K562 (cell line): ENCODE measurements around the gene SNRPA. TPM values are rescaled to one million over a fixed set of nuclear protein-coding genes. Genes with fewer than 3 reads are reported as not detected.

Experiments used
- CEBPB ChIP-seq: fragments of 450-650 bp; IDR thresholded peaks from 2 replicates; pipeline ENCODE4 v1.6.1; 2016; ENCODE audit warnings: missing genetic modification characterization, missing compliant biosample characterization
- PCBP2 ChIP-seq: fragments of 200-400 bp; formaldehyde crosslinking; IDR thresholded peaks from 2 replicates; pipeline ENCODE4 v1.6.1; 2018; ENCODE audit warnings: low read length, low read depth, mild to moderate bottlenecking, moderate library complexity; ENCODE audit not compliant: poor library complexity, severe bottlenecking
- PHTF2 ChIP-seq: fragments of 250-450 bp; sonication (Bioruptor Pico); IDR thresholded peaks from 2 replicates; pipeline ENCODE4 v1.5.0; 2021; ENCODE audit warnings: mild to moderate bottlenecking
- TAF9B ChIP-seq: fragments of 450-650 bp; IDR thresholded peaks from 2 replicates; pipeline ENCODE4 v1.6.1; 2018; ENCODE audit warnings: mild to moderate bottlenecking; ENCODE audit not compliant: partially characterized antibody
- XRCC3 ChIP-seq: fragments of 450-650 bp; IDR thresholded peaks from 2 replicates; pipeline ENCODE4 v1.6.1; 2017; ENCODE audit warnings: mild to moderate bottlenecking, moderate library complexity
- ZKSCAN1 ChIP-seq: fragments of 150-350 bp; IDR thresholded peaks from 2 replicates; pipeline ENCODE4 v1.6.1; 2016; ENCODE audit warnings: low read depth, low read length
- ZNF174 ChIP-seq: fragments of 250-450 bp; sonication (Bioruptor Pico); IDR thresholded peaks from 2 replicates; pipeline ENCODE4 v1.4.0; 2020; ENCODE audit warnings: mild to moderate bottlenecking
- ZNF436 ChIP-seq: fragments of 250-450, 450-650 bp; sonication (Bioruptor Pico); formaldehyde crosslinking; IDR thresholded peaks from 2 replicates; pipeline ENCODE4 v1.7.0; 2020; ENCODE audit warnings: mild to moderate bottlenecking
- ZNF583 ChIP-seq: fragments of 250-450 bp; sonication (Bioruptor Pico); IDR thresholded peaks from 2 replicates; pipeline ENCODE4 v1.4.0; 2020
- polyA plus RNA-seq, 8 experiments: library from polyadenylated mRNA; depleted of rRNA in 4 of 8; stranded (reverse) in 5 of 8; unstranded in 3 of 8; fragments of >200 nt; fragmentation: Nextera tagmentation in 2 of 8; fragmentation: Illumina TruSeq in 1 of 8; extraction: Ambion mirVana in 2 of 8; extraction: Trizol in 1 of 8; gene quantifications; 2 replicates each; pipeline versions ENCODE4 v1.2.1 to v1.2.3, GENCODE V29; 2011 to 2014; ENCODE audit warnings: inconsistent platforms in 1 of 8, missing spikeins in 1 of 8
- total RNA-seq, 7 experiments: library from RNA; depleted of rRNA in 6 of 7; stranded (reverse); fragments of >200 nt in 6 of 7; fragmentation: Illumina TruSeq in 2 of 7; extraction: Trizol in 2 of 7; gene quantifications; 2 replicates each; pipeline versions ENCODE4 v1.2.1 to v1.2.3, GENCODE V29; 2011 to 2021; ENCODE audit warnings: low replicate concordance in 1 of 7
- TF ChIP-seq, protein P1 (sequence below): fragments of 450-650 bp; IDR thresholded peaks from 2 replicates; pipeline ENCODE4 v1.6.1; 2016; ENCODE audit warnings: low read depth
- TF ChIP-seq, protein P2 (sequence below): sonication (generic); IDR thresholded peaks from 2 replicates; pipeline ENCODE4 v1.6.1; 2016
- TF ChIP-seq, protein P3 (sequence below): fragments of 200-800 bp; sonication (Bioruptor generic); IDR thresholded peaks from 2 replicates; pipeline ENCODE4 v1.6.1; 2016; ENCODE audit warnings: missing genetic modification characterization, missing compliant biosample characterization

The SNRPA gene
- total and polyA plus RNA-seq, 9 of the 15 experiments (the other 6 are each of a cell fraction or from before 2014, with no cell fraction given), result 16.3 to 311 (median 193) TPM

DNA sequence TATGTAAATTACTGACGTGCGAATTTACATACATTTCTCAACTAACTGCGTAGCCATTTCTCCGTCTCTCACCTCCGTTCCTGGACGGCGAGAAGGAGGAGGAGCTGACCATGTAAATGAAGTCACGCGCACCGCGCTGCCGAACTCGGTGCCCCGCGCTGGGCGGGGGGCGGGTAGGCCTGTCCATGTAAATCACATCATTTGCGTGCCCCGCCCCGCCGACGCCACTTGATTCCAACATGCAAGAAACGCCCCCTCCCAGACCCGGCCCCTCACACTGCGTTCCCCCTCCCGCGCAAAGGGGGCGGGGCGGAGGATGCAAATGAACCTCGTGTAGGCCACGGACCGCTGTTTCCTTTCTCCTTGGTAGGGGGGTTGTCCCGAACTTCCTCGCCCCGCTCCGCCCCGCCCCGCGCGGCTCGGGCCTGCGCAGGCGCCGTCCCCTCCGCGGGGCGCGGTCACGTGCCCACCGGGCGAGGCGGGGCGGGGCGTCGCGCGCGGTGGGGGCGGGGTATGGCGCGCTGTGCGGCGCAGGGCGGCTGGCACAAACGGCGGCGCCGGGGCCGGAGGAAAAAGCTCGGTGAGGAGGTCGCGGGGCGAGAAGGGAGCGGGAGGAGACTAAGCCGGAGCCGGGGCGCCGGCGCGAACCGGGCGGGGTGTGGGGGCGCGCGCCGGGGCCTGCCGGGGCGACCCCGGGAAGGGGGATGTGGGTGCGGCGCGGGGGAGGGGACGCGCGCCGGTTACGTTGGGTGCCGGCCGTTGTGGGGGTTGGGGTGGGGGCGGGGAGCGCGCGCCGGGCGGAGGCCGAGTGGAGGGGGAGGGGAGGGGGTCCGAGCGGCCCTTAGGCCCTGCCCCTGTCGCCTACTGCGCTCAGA, 47.9 kb downstream of the SNRPA start, which contains the start of gene EGLN2 (continued):
- TF ChIP-seq, protein P1, sequence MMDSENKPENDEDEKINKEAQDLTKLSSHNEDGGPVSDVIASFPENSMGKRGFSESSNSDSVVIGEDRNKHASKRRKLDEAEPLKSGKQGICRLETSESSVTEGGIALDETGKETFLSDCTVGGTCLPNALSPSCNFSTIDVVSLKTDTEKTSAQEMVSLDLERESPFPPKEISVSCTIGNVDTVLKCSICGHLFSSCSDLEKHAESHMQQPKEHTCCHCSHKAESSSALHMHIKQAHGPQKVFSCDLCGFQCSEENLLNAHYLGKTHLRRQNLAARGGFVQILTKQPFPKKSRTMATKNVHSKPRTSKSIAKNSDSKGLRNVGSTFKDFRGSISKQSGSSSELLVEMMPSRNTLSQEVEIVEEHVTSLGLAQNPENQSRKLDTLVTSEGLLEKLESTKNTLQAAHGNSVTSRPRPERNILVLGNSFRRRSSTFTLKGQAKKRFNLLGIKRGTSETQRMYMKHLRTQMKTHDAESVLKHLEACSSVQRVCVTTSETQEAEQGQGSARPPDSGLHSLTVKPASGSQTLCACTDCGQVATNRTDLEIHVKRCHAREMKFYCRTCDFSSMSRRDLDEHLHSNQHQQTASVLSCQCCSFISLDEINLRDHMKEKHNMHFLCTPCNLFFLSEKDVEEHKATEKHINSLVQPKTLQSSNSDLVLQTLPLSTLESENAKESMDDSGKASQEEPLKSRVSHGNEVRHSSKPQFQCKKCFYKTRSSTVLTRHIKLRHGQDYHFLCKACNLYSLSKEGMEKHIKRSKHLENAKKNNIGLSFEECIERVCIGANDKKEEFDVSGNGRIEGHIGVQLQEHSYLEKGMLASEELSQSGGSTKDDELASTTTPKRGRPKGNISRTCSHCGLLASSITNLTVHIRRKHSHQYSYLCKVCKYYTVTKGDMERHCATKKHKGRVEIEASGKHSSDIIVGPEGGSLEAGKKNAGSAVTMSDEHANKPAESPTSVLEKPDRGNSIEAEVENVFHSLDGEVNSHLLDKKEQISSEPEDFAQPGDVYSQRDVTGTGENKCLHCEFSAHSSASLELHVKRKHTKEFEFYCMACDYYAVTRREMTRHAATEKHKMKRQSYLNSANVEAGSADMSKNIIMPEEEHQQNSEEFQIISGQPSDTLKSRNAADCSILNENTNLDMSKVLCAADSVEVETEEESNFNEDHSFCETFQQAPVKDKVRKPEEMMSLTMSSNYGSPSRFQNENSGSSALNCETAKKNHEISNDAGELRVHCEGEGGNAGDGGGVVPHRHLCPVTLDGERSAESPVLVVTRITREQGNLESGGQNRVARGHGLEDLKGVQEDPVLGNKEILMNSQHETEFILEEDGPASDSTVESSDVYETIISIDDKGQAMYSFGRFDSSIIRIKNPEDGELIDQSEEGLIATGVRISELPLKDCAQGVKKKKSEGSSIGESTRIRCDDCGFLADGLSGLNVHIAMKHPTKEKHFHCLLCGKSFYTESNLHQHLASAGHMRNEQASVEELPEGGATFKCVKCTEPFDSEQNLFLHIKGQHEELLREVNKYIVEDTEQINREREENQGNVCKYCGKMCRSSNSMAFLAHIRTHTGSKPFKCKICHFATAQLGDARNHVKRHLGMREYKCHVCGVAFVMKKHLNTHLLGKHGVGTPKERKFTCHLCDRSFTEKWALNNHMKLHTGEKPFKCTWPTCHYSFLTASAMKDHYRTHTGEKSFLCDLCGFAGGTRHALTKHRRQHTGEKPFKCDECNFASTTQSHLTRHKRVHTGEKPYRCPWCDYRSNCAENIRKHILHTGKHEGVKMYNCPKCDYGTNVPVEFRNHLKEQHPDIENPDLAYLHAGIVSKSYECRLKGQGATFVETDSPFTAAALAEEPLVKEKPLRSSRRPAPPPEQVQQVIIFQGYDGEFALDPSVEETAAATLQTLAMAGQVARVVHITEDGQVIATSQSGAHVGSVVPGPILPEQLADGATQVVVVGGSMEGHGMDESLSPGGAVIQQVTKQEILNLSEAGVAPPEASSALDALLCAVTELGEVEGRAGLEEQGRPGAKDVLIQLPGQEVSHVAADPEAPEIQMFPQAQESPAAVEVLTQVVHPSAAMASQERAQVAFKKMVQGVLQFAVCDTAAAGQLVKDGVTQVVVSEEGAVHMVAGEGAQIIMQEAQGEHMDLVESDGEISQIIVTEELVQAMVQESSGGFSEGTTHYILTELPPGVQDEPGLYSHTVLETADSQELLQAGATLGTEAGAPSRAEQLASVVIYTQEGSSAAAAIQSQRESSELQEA, result no peak
- TF ChIP-seq ZKSCAN1 (no peak), CEBPB (tag) (no peak), TAF9B (no peak), ZNF583 (CRISPR knock-in tag) (no peak), ZNF174 (no peak), PCBP2 (no peak), ZNF436 (CRISPR knock-in tag) (no peak), XRCC3 (no peak), PHTF2 (no peak)
- TF ChIP-seq, protein P2, sequence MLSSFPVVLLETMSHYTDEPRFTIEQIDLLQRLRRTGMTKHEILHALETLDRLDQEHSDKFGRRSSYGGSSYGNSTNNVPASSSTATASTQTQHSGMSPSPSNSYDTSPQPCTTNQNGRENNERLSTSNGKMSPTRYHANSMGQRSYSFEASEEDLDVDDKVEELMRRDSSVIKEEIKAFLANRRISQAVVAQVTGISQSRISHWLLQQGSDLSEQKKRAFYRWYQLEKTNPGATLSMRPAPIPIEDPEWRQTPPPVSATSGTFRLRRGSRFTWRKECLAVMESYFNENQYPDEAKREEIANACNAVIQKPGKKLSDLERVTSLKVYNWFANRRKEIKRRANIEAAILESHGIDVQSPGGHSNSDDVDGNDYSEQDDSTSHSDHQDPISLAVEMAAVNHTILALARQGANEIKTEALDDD, result no peak
- TF ChIP-seq, protein P3, sequence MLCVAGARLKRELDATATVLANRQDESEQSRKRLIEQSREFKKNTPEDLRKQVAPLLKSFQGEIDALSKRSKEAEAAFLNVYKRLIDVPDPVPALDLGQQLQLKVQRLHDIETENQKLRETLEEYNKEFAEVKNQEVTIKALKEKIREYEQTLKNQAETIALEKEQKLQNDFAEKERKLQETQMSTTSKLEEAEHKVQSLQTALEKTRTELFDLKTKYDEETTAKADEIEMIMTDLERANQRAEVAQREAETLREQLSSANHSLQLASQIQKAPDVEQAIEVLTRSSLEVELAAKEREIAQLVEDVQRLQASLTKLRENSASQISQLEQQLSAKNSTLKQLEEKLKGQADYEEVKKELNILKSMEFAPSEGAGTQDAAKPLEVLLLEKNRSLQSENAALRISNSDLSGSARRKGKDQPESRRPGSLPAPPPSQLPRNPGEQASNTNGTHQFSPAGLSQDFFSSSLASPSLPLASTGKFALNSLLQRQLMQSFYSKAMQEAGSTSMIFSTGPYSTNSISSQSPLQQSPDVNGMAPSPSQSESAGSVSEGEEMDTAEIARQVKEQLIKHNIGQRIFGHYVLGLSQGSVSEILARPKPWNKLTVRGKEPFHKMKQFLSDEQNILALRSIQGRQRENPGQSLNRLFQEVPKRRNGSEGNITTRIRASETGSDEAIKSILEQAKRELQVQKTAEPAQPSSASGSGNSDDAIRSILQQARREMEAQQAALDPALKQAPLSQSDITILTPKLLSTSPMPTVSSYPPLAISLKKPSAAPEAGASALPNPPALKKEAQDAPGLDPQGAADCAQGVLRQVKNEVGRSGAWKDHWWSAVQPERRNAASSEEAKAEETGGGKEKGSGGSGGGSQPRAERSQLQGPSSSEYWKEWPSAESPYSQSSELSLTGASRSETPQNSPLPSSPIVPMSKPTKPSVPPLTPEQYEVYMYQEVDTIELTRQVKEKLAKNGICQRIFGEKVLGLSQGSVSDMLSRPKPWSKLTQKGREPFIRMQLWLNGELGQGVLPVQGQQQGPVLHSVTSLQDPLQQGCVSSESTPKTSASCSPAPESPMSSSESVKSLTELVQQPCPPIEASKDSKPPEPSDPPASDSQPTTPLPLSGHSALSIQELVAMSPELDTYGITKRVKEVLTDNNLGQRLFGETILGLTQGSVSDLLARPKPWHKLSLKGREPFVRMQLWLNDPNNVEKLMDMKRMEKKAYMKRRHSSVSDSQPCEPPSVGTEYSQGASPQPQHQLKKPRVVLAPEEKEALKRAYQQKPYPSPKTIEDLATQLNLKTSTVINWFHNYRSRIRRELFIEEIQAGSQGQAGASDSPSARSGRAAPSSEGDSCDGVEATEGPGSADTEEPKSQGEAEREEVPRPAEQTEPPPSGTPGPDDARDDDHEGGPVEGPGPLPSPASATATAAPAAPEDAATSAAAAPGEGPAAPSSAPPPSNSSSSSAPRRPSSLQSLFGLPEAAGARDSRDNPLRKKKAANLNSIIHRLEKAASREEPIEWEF (CRISPR knock-in tag), result no peak
